C4-2B (cell line): Measurements from ENCODE around the gene TIGIT.

Experiments
- CTCF ChIP-seq: fragments of 450-650 bp; conservative IDR thresholded peaks from 2 replicates; pipeline ENCODE4 v1.5.1; 2017; ENCODE audit warnings: mild to moderate bottlenecking
- ZFX ChIP-seq: fragments of 450-650 bp; IDR thresholded peaks from 2 replicates; pipeline ENCODE4 v1.6.1; 2017

DNA sequence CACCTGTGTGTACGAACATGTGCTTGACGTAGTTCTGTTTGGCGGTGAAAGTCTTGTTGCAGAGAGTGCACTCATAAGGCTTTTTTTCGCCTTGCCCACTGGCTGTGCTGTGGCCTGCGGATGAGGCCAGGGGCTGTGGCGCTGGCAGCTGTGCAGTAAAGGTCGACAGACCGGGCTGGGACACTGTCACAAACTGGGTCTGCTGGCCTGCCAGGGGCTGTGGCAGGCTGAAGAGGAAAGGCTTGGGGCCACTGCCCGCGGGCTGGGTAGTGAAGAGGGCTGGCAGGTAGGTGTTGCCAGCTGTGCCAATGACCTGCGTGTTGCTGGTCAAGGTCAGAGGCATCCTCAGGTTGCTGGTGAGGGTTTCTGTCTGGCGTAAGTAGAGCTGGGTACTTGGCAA lies 56.4 kb downstream of the TIGIT start:
- TF ChIP-seq CTCF (no peak), ZFX (no peak)
